Measurements from ENCODE around the gene CSF2. TPM values are rescaled to one million over a fixed set of nuclear protein-coding genes. Genes with fewer than 3 reads are reported as not detected.

CSF2 gene
- total RNA-seq, 2 donors from 2014 or later = not detected

GRCh38 chr5:132054697-132055440, 18.7 kb upstream of the CSF2 start:
- no peaks in the 10 kb centered on the region for H3K4me1 ChIP-seq (ENCODE audit: control insufficient read depth in 1 of 2, low read depth in 2 of 2)

GRCh38 chr5:132055441-132055807, 18.2 kb upstream of the CSF2 start:
- DNase-seq (ENCODE audit: low spot score) = no peak
- Histone ChIP-seq H3K27ac (no peak overlapping the region), H3K4me1 (ENCODE audit: control insufficient read depth in 1 of 2, low read depth in 2 of 2) (no peaks in the 10 kb centered on the region), H3K9me3 (no peaks in the 10 kb centered on the region), H3K27me3 (replicated peaks; ENCODE audit: insufficient read depth) (no peaks in the 10 kb centered on the region), H3K4me3 (no peak overlapping the region), H3K36me3 (no peaks in the 10 kb centered on the region)
- no peak for ATAC-seq (ENCODE audit: insufficient number of reproducible peaks, low FRiP score, low read depth)
- TF ChIP-seq CTCF (IDR thresholded peaks at IDR 0.05) = no peak

More at GRCh38 chr5:132054697-132055440, 18.7 kb upstream of the CSF2 start:
- no peak for TF ChIP-seq CTCF (IDR thresholded peaks at IDR 0.05)
- Histone ChIP-seq H3K27ac (no peak overlapping the region), H3K36me3 (no peaks in the 10 kb centered on the region), H3K27me3 (replicated peaks; ENCODE audit: insufficient read depth) (no peaks in the 10 kb centered on the region), H3K9me3 (no peaks in the 10 kb centered on the region), H3K4me3 (no peak overlapping the region)
- ATAC-seq (ENCODE audit: insufficient number of reproducible peaks, low FRiP score, low read depth) (no peak), DNase-seq (ENCODE audit: low spot score) (no peak)

GRCh38 chr5:132055808-132056609, 17.6 kb upstream of the CSF2 start:
- no peak for TF ChIP-seq CTCF (IDR thresholded peaks at IDR 0.05)
- Histone ChIP-seq H3K27me3 (replicated peaks; ENCODE audit: insufficient read depth) (no peaks in the 10 kb centered on the region), H3K36me3 (no peaks in the 10 kb centered on the region), H3K27ac (no peak overlapping the region), H3K4me1 (ENCODE audit: control insufficient read depth in 1 of 2, low read depth in 2 of 2) (no peaks in the 10 kb centered on the region), H3K9me3 (no peaks in the 10 kb centered on the region), H3K4me3 (no peak overlapping the region)
- no peak for DNase-seq (ENCODE audit: low spot score)
- no peak for ATAC-seq (ENCODE audit: insufficient number of reproducible peaks, low FRiP score, low read depth)

GRCh38 chr5:132056610-132057497, 16.7 kb upstream of the CSF2 start:
- Histone ChIP-seq H3K4me3 (no peak overlapping the region), H3K4me1 (ENCODE audit: control insufficient read depth in 1 of 2, low read depth in 2 of 2) (no peaks in the 10 kb centered on the region), H3K27me3 (replicated peaks; ENCODE audit: insufficient read depth) (no peaks in the 10 kb centered on the region), H3K36me3 (no peaks in the 10 kb centered on the region), H3K9me3 (no peaks in the 10 kb centered on the region), H3K27ac (no peak overlapping the region)
- DNase-seq (ENCODE audit: low spot score) (no peak), ATAC-seq (ENCODE audit: insufficient number of reproducible peaks, low FRiP score, low read depth) (no peak)
- no peak for TF ChIP-seq CTCF (IDR thresholded peaks at IDR 0.05)
